HUES6 (cell line): ENCODE results near the gene SEMA3E.

ENCODE experiments used
- H3K27ac ChIP-seq: 2 replicates; pipeline ENCODE4 v1.7.0; 2013; ENCODE audit warnings: low read depth, mild to moderate bottlenecking, low read length, inconsistent platforms
- H3K27me3 ChIP-seq: 2 replicates; pipeline ENCODE4 v1.6.1; 2013; ENCODE audit warnings: low read length; ENCODE audit not compliant: control insufficient read depth, insufficient read depth
- H3K36me3 ChIP-seq: 2 replicates; pipeline ENCODE4 v1.6.1; 2013; ENCODE audit warnings: low read length; ENCODE audit not compliant: control insufficient read depth, insufficient read depth
- H3K4me1 ChIP-seq: 2 replicates; pipeline ENCODE4 v1.6.1; 2013; ENCODE audit warnings: low read length; ENCODE audit not compliant: control insufficient read depth, insufficient read depth
- H3K4me3 ChIP-seq: 2 replicates; pipeline ENCODE4 v1.5.1; 2013; ENCODE audit warnings: low read depth, low read length
- H3K9ac ChIP-seq: one replicate; pipeline ENCODE4 v1.6.1; 2013; ENCODE audit warnings: mild to moderate bottlenecking, low read length
- H3K9me3 ChIP-seq: 2 replicates; pipeline ENCODE4 v1.6.1; 2013; ENCODE audit warnings: low read depth, low read length; ENCODE audit not compliant: control insufficient read depth, insufficient read depth

The SEMA3E gene

DNA sequence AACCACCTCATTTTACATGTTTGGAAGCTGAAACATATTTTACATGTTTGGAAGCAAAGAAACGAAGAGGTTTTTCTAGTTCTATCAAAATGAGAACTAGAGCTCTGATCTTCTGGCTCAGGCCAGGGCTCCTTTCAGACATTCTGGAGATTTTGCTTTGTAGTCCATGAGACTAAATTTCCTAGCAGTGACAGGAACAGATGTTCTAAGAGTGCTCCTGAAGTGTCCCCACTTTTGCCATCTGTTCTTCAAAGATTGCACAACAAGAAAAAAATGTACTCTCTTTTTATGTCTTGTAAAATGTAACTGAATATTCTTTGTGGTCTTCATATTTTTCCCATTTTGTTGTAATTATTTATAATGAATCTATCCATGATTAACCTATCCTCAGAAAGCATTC is 289.8 kb downstream of the SEMA3E start:
- H3K27me3 ChIP-seq: no peaks in the 10 kb centered on the region

GRCh38 chr7:83355143-83355542 is 293.8 kb downstream of the SEMA3E start:
- no peaks in the 10 kb centered on the region for H3K4me1 ChIP-seq
- H3K36me3 ChIP-seq: no peaks in the 10 kb centered on the region
- H3K9ac ChIP-seq: no peak overlapping the region
- no peak overlapping the region for H3K4me3 ChIP-seq
- peaks cover 4% of the 10 kb centered on the region; the same call in 1 of the 2 replicates for H3K9me3 ChIP-seq
- H3K27me3 ChIP-seq: no peaks in the 10 kb centered on the region
- H3K27ac ChIP-seq: no peak overlapping the region

More for the DNA sequence above, 289.8 kb downstream of the SEMA3E start:
- no peak overlapping the region for H3K27ac ChIP-seq
- H3K4me3 ChIP-seq: no peak overlapping the region
- H3K9ac ChIP-seq: no peak overlapping the region
- H3K9me3 ChIP-seq: no peaks in the 10 kb centered on the region
- no peaks in the 10 kb centered on the region for H3K4me1 ChIP-seq
- no peaks in the 10 kb centered on the region for H3K36me3 ChIP-seq

GRCh38 chr7:83347945-83348444 is 300.9 kb downstream of the SEMA3E start:
- no peak overlapping the region for H3K27ac ChIP-seq
- H3K36me3 ChIP-seq: no peaks in the 10 kb centered on the region
- H3K9ac ChIP-seq: no peak overlapping the region
- peaks cover 6% of the 10 kb centered on the region; the same call in 1 of the 2 replicates for H3K9me3 ChIP-seq
- no peaks in the 10 kb centered on the region for H3K4me1 ChIP-seq
- no peaks in the 10 kb centered on the region for H3K27me3 ChIP-seq
- no peak overlapping the region for H3K4me3 ChIP-seq

- peaks cover 2% of the 10 kb centered on the region; the same call in 1 of the 2 replicates for H3K9me3 ChIP-seq
- no peak overlapping the region for H3K9ac ChIP-seq
- H3K36me3 ChIP-seq: no peaks in the 10 kb centered on the region
- no peak overlapping the region for H3K27ac ChIP-seq
- H3K27me3 ChIP-seq: no peaks in the 10 kb centered on the region
- 0 out of 2 replicates have a peak, but pooled peaks cover 4% of the 10 kb centered on the region for H3K4me1 ChIP-seq
- H3K4me3 ChIP-seq: no peak overlapping the region
These were observed 309.0 kb downstream of the SEMA3E start for GRCh38 chr7:83339907-83340306.

GRCh38 chr7:83338277-83338950 is 310.5 kb downstream of the SEMA3E start:
- Histone ChIP-seq H3K27ac (no peak overlapping the region), H3K9ac (no peak overlapping the region), H3K27me3 (no peaks in the 10 kb centered on the region), H3K4me3 (no peak overlapping the region), H3K4me1 (0 out of 2 replicates have a peak, but pooled peaks cover 4% of the 10 kb centered on the region), H3K36me3 (no peaks in the 10 kb centered on the region), H3K9me3 (peaks cover 2% of the 10 kb centered on the region; the same call in 1 of the 2 replicates)

GRCh38 chr7:83337050-83337449 is 311.9 kb downstream of the SEMA3E start:
- H3K27me3 ChIP-seq: no peaks in the 10 kb centered on the region
- no peaks in the 10 kb centered on the region for H3K36me3 ChIP-seq
- 0 out of 2 replicates have a peak, but pooled peaks cover 4% of the 10 kb centered on the region for H3K4me1 ChIP-seq
- H3K27ac ChIP-seq: no peak overlapping the region
- H3K9ac ChIP-seq: no peak overlapping the region
- no peak overlapping the region for H3K4me3 ChIP-seq
- peaks cover 2% of the 10 kb centered on the region; the same call in 1 of the 2 replicates for H3K9me3 ChIP-seq

GRCh38 chr7:83326223-83326622 is 322.7 kb downstream of the SEMA3E start:
- Histone ChIP-seq H3K36me3 (no peaks in the 10 kb centered on the region), H3K9ac (no peak overlapping the region), H3K27me3 (no peaks in the 10 kb centered on the region), H3K4me3 (no peak overlapping the region), H3K9me3 (no peaks in the 10 kb centered on the region), H3K27ac (no peak overlapping the region), H3K4me1 (no peaks in the 10 kb centered on the region)

DNA sequence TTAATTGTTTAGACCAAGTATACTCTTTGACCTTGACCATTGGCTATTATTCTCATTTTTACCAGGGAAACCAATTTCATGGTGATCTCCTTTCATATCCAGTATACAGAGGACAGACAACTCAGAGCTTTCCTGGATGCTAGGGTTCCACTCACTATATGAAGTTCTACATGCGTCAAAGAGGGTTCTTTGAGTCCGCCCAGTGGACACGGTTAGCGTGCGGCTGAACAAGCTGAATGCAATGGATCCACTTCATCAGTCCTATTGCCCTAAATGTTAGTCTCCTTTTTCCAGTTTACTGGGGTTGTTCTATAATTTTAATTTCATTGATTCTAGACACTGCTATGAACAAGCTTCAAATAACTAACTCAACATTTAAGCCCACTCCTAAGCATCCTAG is 323.9 kb downstream of the SEMA3E start:
- Histone ChIP-seq H3K4me3 (no peak overlapping the region), H3K4me1 (no peaks in the 10 kb centered on the region), H3K27me3 (no peaks in the 10 kb centered on the region), H3K27ac (no peak overlapping the region), H3K9ac (no peak overlapping the region), H3K36me3 (no peaks in the 10 kb centered on the region), H3K9me3 (no peaks in the 10 kb centered on the region)

- Histone ChIP-seq H3K4me1 (no peaks in the 10 kb centered on the region), H3K36me3 (no peaks in the 10 kb centered on the region), H3K27me3 (no peaks in the 10 kb centered on the region), H3K9me3 (no peaks in the 10 kb centered on the region), H3K9ac (no peak overlapping the region), H3K4me3 (no peak overlapping the region), H3K27ac (no peak overlapping the region)
These were observed 324.3 kb downstream of the SEMA3E start for GRCh38 chr7:83324596-83324995.

GRCh38 chr7:83321011-83321410 is 327.9 kb downstream of the SEMA3E start:
- H3K4me1 ChIP-seq: peaks cover 4% of the 10 kb centered on the region
- H3K4me3 ChIP-seq: no peak overlapping the region
- no peak overlapping the region for H3K9ac ChIP-seq
- H3K36me3 ChIP-seq: no peaks in the 10 kb centered on the region
- H3K27me3 ChIP-seq: no peaks in the 10 kb centered on the region
- no peak overlapping the region for H3K27ac ChIP-seq
- no peaks in the 10 kb centered on the region for H3K9me3 ChIP-seq

DNA sequence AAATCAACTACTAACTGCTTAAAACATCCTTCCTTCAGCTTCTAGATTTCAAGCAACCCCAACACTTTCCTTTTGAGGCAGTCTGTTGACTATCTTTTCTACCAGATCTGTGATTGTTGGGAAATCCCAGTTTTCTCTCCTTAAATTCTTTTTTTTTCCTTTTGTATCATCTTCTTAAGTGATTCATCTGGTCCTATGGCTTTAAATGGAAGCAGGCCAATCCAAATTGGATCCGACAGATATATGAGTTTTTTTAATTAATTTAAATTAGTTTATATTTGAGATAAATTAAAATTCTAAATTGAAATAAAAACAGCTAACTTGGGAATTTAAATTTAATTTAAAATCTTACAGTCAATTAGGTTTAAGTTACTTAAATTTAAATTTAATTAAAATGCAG is 335.0 kb downstream of the SEMA3E start:
- Histone ChIP-seq H3K36me3 (no peaks in the 10 kb centered on the region), H3K9me3 (no peaks in the 10 kb centered on the region), H3K4me1 (no peaks in the 10 kb centered on the region), H3K9ac (no peak overlapping the region), H3K27me3 (no peaks in the 10 kb centered on the region), H3K4me3 (no peak overlapping the region), H3K27ac (no peak overlapping the region)
